ENCODE results near the gene SLC12A7. TPM values are rescaled to one million over a fixed set of nuclear protein-coding genes. Genes with fewer than 3 reads are reported as not detected.

SLC12A7 gene
- total and polyA plus RNA-seq, 9 of the 15 experiments (the other 6 are each of a cell fraction or from before 2014, with no cell fraction given), result 0.01 to 3.1 (median 0.56) TPM

- TF ChIP-seq VEZF1 (CRISPR knock-in tag; IDR thresholded peaks at IDR 0.05) (peak; percentile 87), CCNT2 (IDR thresholded peaks at IDR 0.05; ENCODE audit: borderline replicate concordance, extremely low read depth, insufficient read length, low read depth, low read length) (peak; percentile 85), MTA3 (IDR thresholded peaks at IDR 0.05; ENCODE audit: borderline replicate concordance) (peak; percentile 65; the same call in 1 of the 2 replicates), KLF1 (tag; IDR thresholded peaks at IDR 0.05) (peak; percentile 71), ZC3H4 (CRISPR knock-in tag; IDR thresholded peaks at IDR 0.05; ENCODE audit: borderline replicate concordance) (no peak), ZNF695 (CRISPR knock-in tag; IDR thresholded peaks at IDR 0.05) (no peak), RCOR1 (IDR thresholded peaks at IDR 0.05; ENCODE audit: borderline replicate concordance in 1 of 2, low read depth in 2 of 2, low read length in 2 of 2) (peak in 1 of 2 experiments; percentile 98; a peak in 2 of 4 replicates), RREB1 (CRISPR knock-in tag; IDR thresholded peaks at IDR 0.05) (0 out of 2 replicates have a peak, but pooled peaks have one; percentile 9), RAD51 (IDR thresholded peaks at IDR 0.05; ENCODE audit: borderline replicate concordance, low read depth) (no peak), HMGN3 (IDR thresholded peaks at IDR 0.05; ENCODE audit: borderline replicate concordance, extremely low read depth, insufficient read length, low read depth, low read length) (peak; percentile 73)
Measured at GRCh38 chr5:1004461-1005248, 107.2 kb downstream of the SLC12A7 start (continued).

All from K562 (cell line).